ENCODE results near the gene SHPK. TPM values are rescaled to one million over a fixed set of nuclear protein-coding genes. Genes with fewer than 3 reads are reported as not detected.

Gene SHPK
- total and polyA plus RNA-seq, 12 donors = 8.8 to 27.4 (median 17.1) TPM

DNA sequence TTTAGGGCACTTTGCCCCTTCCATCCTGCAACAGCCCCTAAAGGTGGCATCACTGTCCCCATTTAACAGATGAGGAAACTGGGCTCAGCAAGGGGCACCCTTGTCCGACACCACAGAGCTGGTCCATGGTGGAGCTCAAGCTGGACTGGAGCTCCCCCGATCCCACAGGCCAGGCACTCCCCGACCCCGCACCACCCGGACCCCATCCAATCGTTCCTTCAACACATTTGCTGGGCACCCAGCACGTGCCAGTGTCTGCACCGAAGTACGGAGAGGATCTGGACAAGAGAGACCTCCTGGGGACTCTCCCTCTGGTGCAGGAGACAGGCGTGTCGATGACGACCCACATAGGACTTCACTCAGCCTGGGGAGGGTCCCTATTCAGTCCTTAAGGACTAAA, 46.0 kb upstream of the SHPK start:
- Histone ChIP-seq H3K27ac (no peak overlapping the region), H3K9me3 (replicated peaks in 1 of 3) (no peaks in the 10 kb centered on the region), H3K27me3 (peaks cover 4% of the 10 kb centered on the region), H3K4me1 (replicated peaks in 1 of 2) (peaks cover 4 to 7% of the 10 kb centered on the region in 2 donors), H3K36me3 (replicated peaks in 1 of 2) (no peaks in the 10 kb centered on the region), H3K4me3 (no peak overlapping the region)
- 75 to 86% (median 82%) methylated on average over 9 to 12 of the region's 12 CpGs for WGBS, 4 donors
- no peak for TF ChIP-seq POLR2A (IDR thresholded peaks at IDR 0.05)
- TF ChIP-seq, protein P1, sequence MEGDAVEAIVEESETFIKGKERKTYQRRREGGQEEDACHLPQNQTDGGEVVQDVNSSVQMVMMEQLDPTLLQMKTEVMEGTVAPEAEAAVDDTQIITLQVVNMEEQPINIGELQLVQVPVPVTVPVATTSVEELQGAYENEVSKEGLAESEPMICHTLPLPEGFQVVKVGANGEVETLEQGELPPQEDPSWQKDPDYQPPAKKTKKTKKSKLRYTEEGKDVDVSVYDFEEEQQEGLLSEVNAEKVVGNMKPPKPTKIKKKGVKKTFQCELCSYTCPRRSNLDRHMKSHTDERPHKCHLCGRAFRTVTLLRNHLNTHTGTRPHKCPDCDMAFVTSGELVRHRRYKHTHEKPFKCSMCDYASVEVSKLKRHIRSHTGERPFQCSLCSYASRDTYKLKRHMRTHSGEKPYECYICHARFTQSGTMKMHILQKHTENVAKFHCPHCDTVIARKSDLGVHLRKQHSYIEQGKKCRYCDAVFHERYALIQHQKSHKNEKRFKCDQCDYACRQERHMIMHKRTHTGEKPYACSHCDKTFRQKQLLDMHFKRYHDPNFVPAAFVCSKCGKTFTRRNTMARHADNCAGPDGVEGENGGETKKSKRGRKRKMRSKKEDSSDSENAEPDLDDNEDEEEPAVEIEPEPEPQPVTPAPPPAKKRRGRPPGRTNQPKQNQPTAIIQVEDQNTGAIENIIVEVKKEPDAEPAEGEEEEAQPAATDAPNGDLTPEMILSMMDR (IDR thresholded peaks at IDR 0.05) = no peak
- DNase-seq = peak in 1 of 7 donors; percentile 14
- intact Hi-C loops (cut with DNase I) = no loop called here

DNA sequence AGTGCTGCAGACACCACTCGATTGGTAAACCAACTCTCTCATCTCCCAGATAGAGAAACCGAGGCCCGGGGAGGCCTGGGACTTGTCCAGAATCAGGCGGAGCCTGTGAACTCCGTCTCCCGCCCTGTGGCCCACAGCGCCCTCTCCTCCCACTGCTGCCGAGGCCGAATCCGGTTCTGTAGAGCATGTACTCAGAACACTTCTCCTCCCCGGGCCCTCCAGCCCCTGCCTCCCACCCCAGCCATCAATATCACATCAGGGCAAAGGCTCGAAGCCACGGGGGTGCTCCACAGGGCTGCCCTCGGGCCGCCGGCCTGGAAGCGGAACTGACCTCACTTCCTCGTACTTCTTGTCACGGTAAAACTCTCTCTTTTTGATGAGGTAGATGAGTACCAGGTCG, 45.5 kb upstream of the SHPK start:
- peaks cover 4 to 7% of the 10 kb centered on the region in 2 donors for H3K4me1 ChIP-seq (replicated peaks in 1 of 2)
- WGBS, 4 donors = 72 to 79% (median 76%) methylated on average over 20 of the region's 20 CpGs
- H3K4me3 ChIP-seq = no peak overlapping the region
- peaks cover 4% of the 10 kb centered on the region for H3K27me3 ChIP-seq
- no peak for DNase-seq
- H3K36me3 ChIP-seq (replicated peaks in 1 of 2) = no peaks in the 10 kb centered on the region
- TF ChIP-seq POLR2A (IDR thresholded peaks at IDR 0.05) = no peak
- TF ChIP-seq, protein P1 (IDR thresholded peaks at IDR 0.05) = no peak
- intact Hi-C loops (cut with DNase I) = no loop called here
- H3K9me3 ChIP-seq (replicated peaks in 1 of 3) = no peaks in the 10 kb centered on the region
- H3K27ac ChIP-seq = no peak overlapping the region

DNA sequence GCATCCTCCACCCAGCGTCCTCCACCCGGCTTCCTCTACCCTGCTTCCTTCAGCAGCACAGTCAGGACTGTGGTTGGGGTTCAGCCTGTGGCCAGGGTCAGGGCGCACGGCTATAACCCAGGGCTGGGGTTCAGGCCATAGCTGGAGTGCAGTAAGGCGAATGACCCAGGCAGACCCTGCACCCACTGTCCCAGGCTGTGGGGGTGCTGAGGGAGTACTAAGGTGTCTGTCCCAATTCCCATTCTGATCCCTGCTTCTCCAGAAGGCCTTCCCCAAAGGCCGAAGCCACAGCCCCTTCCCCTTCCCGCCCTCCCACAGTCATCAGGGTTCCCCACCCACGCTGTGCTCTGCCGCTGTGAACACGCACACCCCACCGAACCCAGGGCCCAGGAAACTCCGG, 45.0 kb upstream of the SHPK start:
- DNase-seq = peak in 1 of 7 donors; percentile 12
- no peak for TF ChIP-seq POLR2A (IDR thresholded peaks at IDR 0.05)
- TF ChIP-seq, protein P1 (IDR thresholded peaks at IDR 0.05) = no peak
- intact Hi-C loops (cut with DNase I) = no loop called here
- Histone ChIP-seq H3K27me3 (peaks cover 4% of the 10 kb centered on the region), H3K27ac (no peak overlapping the region), H3K4me1 (replicated peaks in 1 of 2) (peaks cover 4 to 7% of the 10 kb centered on the region in 2 donors), H3K4me3 (no peak overlapping the region), H3K9me3 (replicated peaks in 1 of 3) (no peaks in the 10 kb centered on the region), H3K36me3 (replicated peaks in 1 of 2) (no peaks in the 10 kb centered on the region)
- 75 to 88% (median 79%) methylated on average over 9 to 12 of the region's 12 CpGs for WGBS, 4 donors

DNA sequence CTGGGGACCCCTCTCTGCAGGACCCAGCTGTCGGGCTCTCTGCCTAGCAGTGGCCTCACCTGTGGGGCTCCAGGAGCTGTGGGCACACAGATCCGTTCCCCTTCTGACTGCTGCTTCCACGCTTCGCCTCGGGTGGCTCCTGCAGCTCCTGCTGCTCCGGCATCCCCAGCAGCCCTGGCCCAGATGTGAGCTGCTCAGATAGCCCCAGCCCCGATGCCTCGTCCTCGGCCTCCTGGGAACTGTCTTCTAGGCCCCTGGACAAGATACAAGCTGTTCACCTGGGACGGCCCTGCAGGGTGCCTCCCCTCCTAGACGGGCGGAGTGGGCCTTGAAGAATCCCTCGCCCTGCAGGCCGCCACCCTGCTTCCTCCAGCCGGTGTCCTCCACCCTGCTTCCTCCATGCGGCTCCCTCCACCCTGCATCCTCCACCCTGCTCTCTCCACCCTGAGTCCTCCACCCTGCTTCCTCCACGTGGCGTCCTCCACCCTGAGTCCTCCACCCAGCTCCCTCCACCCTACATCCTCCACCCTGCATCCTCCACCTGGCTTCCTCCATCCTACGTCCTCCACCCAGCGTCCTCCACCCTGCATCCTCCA, 43.6 kb upstream of the SHPK start:
- peaks cover 4% of the 10 kb centered on the region for H3K27me3 ChIP-seq

More for the DNA sequence above, 43.6 kb upstream of the SHPK start:
- H3K9me3 ChIP-seq (replicated peaks in 1 of 3) = no peaks in the 10 kb centered on the region
- H3K36me3 ChIP-seq (replicated peaks in 1 of 2) = no peaks in the 10 kb centered on the region
- no peak for DNase-seq
- H3K4me3 ChIP-seq = no peak overlapping the region
- intact Hi-C loops (cut with DNase I) = no loop called here
- TF ChIP-seq POLR2A (IDR thresholded peaks at IDR 0.05) = no peak
- TF ChIP-seq, protein P1 (IDR thresholded peaks at IDR 0.05) = no peak
- WGBS, 4 donors = 68 to 75% (median 69%) methylated on average over 5 to 20 of the region's 20 CpGs
- peaks cover 4 to 7% of the 10 kb centered on the region in 2 donors for H3K4me1 ChIP-seq (replicated peaks in 1 of 2)
- H3K27ac ChIP-seq = no peak overlapping the region

All from adrenal gland (tissue), 12 donors.